Stimulated activated naive CD8-positive, alpha-beta T cell treated with anti-CD3 and anti-CD28 coated beads, Interleukin-15, Interleukin-2, amounts not matched to agents 100 U/mL and 50 U/mL, for 24 hours (primary cell): ENCODE data around the gene ZBTB16.

ENCODE experiments used
- ATAC-seq: fragments of 150-1000 bp; cut with Tn5 transposase; one replicate; pipeline ENCODE4 v1.10.0; 2021
- DNase-seq: peaks from one replicate; pipeline ENCODE4 v3.0.0; 2021

The ZBTB16 gene

GRCh38 chr11:114211444-114212121, 152.1 kb downstream of the ZBTB16 start:
- no peak for ATAC-seq
- DNase-seq: no peak

GRCh38 chr11:114213622-114214021, 154.1 kb downstream of the ZBTB16 start:
- ATAC-seq: no peak

GRCh38 chr11:114215428-114215827, 155.9 kb downstream of the ZBTB16 start:
- ATAC-seq (no peak), DNase-seq (no peak)

More at GRCh38 chr11:114213622-114214021, 154.1 kb downstream of the ZBTB16 start:
- no peak for DNase-seq

GRCh38 chr11:114215871-114216795, 156.6 kb downstream of the ZBTB16 start:
- ATAC-seq (peak; percentile 28), DNase-seq (no peak)

GRCh38 chr11:114216796-114217180, 157.3 kb downstream of the ZBTB16 start:
- ATAC-seq: no peak
- no peak for DNase-seq

GRCh38 chr11:114218508-114218907, 159.0 kb downstream of the ZBTB16 start:
- DNase-seq: no peak
- ATAC-seq: no peak

GRCh38 chr11:114219559-114220349, 160.2 kb downstream of the ZBTB16 start:
- DNase-seq (no peak), ATAC-seq (no peak)

- no peak for ATAC-seq
- no peak for DNase-seq
Observed at GRCh38 chr11:114221037-114221436, 161.5 kb downstream of the ZBTB16 start.

- no peak for ATAC-seq
- no peak for DNase-seq
Observed at GRCh38 chr11:114225661-114226060, 166.2 kb downstream of the ZBTB16 start.

- no peak for DNase-seq
Observed at GRCh38 chr11:114226356-114226755, 166.8 kb downstream of the ZBTB16 start.

GRCh38 chr11:114228435-114229411, 169.2 kb downstream of the ZBTB16 start:
- DNase-seq (no peak), ATAC-seq (no peak)

More at GRCh38 chr11:114226356-114226755, 166.8 kb downstream of the ZBTB16 start:
- ATAC-seq: no peak

- ATAC-seq (no peak), DNase-seq (no peak)
Observed at GRCh38 chr11:114230031-114230704, 170.7 kb downstream of the ZBTB16 start.

- DNase-seq (no peak), ATAC-seq (no peak)
Observed at GRCh38 chr11:114232400-114233059, 173.0 kb downstream of the ZBTB16 start.

- DNase-seq (no peak), ATAC-seq (no peak)
Observed at GRCh38 chr11:114233755-114234154, 174.2 kb downstream of the ZBTB16 start.

- ATAC-seq: no peak
- no peak for DNase-seq
Observed at GRCh38 chr11:114236829-114237228, 177.3 kb downstream of the ZBTB16 start.

- no peak for DNase-seq
- ATAC-seq: no peak
Observed at GRCh38 chr11:114237321-114238280, 178.1 kb downstream of the ZBTB16 start.

GRCh38 chr11:114239753-114240161, 180.2 kb downstream of the ZBTB16 start:
- DNase-seq: no peak
- ATAC-seq: no peak

GRCh38 chr11:114242032-114242431, 182.5 kb downstream of the ZBTB16 start:
- DNase-seq (no peak), ATAC-seq (no peak)
